K562 (cell line): Measurements from ENCODE around the gene NALCN. TPM values are rescaled to one million over a fixed set of nuclear protein-coding genes. Genes with fewer than 3 reads are reported as not detected.

Source experiments
- ATAC-seq: fragments of 200-7000 bp; cut with Tn5 transposase; 3 replicates; pipeline ENCODE4 v1.9.1; 2020; ENCODE audit warnings: moderate library complexity
- BruUV-seq: library from RNA; stranded (reverse); fragments of 400-500 nt; replicated peaks from 2 replicates; lab custom pipeline; 2021; lab: Mats Ljungman, UMichigan
- CTCF ChIA-PET: fragments of 300-600 bp; formaldehyde crosslinking; extraction: SDS; loops from one replicate; lab custom pipeline; 2021; ENCODE audit warnings: low intra/inter-chr PET ratio; lab: Yijun Ruan, JAX
- POLR2A ChIA-PET: fragments of 300-600, 350-650 bp; sonication (Branson Sonifier 250); formaldehyde crosslinking; extraction: SDS; loops from one replicate; lab custom pipeline; 2021; ENCODE audit warnings: antibody characterized with exemption, inconsistent platforms; lab: Yijun Ruan, JAX
- DNase-seq, 4 experiments: peaks; one replicate each; pipeline versions ENCODE4 v3.0.0 to v3.0.0-alpha.2; 2011 to 2018; ENCODE audit warnings: low spot score in 3 of 4, mixed read lengths in 3 of 4; ENCODE audit errors: extremely low read depth in 1 of 4
- FAIRE-seq: peaks from 2 replicates; lab custom pipeline; 2011; peaks lifted over from hg19 to GRCh38; lab: Jason Lieb, UNC
- H2AFZ ChIP-seq: 2 replicates; pipeline ENCODE4 v1.6.0; 2011; ENCODE audit warnings: low read depth, low read length, control low read depth, inconsistent platforms
- H3K27ac ChIP-seq: fragments of 200-600 bp; 3 replicates; pipeline ENCODE4 v1.8.0; 2011; ENCODE audit warnings: low read depth, mild to moderate bottlenecking, control low read depth, inconsistent platforms, low read length, moderate library complexity, mixed read lengths; ENCODE audit errors: extremely low read depth
- H3K27me3 ChIP-seq, 2 experiments: fragments of 300-600 bp in 1 of 2; 2 replicates in 1 of 2; 3 replicates in 1 of 2; pipeline versions ENCODE4 v1.6.0 to v1.8.0; 2011; ENCODE audit warnings: inconsistent platforms in 2 of 2, low read length in 2 of 2, mild to moderate bottlenecking in 1 of 2, mixed read lengths in 1 of 2, moderate library complexity in 1 of 2; ENCODE audit not compliant: control insufficient read depth in 2 of 2, insufficient read depth in 2 of 2
- H3K36me3 ChIP-seq: fragments of 300-600 bp; 3 replicates; pipeline ENCODE4 v1.8.0; 2011; ENCODE audit warnings: mild to moderate bottlenecking, low read length, inconsistent platforms; ENCODE audit not compliant: control insufficient read depth, insufficient read depth
- H3K4me1 ChIP-seq, 2 experiments: fragments of 200-600 bp in 1 of 2; replicated peaks in 1 of 2; 2 replicates in 1 of 2; 3 replicates in 1 of 2; pipeline versions ENCODE4 v1.5.1 to v1.8.0; 2011; ENCODE audit warnings: inconsistent platforms in 2 of 2, low read length in 2 of 2, mild to moderate bottlenecking in 1 of 2, mixed read lengths in 1 of 2, moderate library complexity in 1 of 2; ENCODE audit not compliant: control insufficient read depth in 2 of 2, insufficient read depth in 2 of 2
- H3K4me2 ChIP-seq: 2 replicates; pipeline ENCODE4 v1.6.1; 2011; ENCODE audit warnings: low read length, control low read depth, inconsistent platforms, mixed read lengths; ENCODE audit not compliant: insufficient read depth
- H3K4me3 ChIP-seq: fragments of 200-600 bp; sonication (generic), shearing (Covaris generic); 2 replicates; pipeline ENCODE4 v1.5.1; 2016; ENCODE audit warnings: control low read depth, inconsistent platforms
- H3K79me2 ChIP-seq: fragments of 200-600 bp; 3 replicates; pipeline ENCODE4 v1.8.0; 2011; ENCODE audit warnings: low read length, inconsistent platforms; ENCODE audit not compliant: control insufficient read depth, insufficient read depth
- H3K9ac ChIP-seq, 2 experiments: 2 replicates each; pipeline versions ENCODE4 v1.6.0 to v1.6.1; 2011; ENCODE audit warnings: low read depth in 2 of 2, low read length in 2 of 2, control low read depth in 1 of 2, inconsistent platforms in 1 of 2, mild to moderate bottlenecking in 1 of 2, mixed read lengths in 1 of 2; ENCODE audit not compliant: insufficient read depth in 1 of 2
- H3K9me1 ChIP-seq: one replicate; pipeline ENCODE4 v1.6.0; 2011; ENCODE audit warnings: inconsistent platforms, mild to moderate bottlenecking, low read length, moderate library complexity; ENCODE audit not compliant: control insufficient read depth, insufficient read depth
- H3K9me3 ChIP-seq: replicated peaks from 2 replicates; pipeline ENCODE4 v1.5.1; 2011; ENCODE audit warnings: low read depth, low read length, inconsistent platforms; ENCODE audit not compliant: control insufficient read depth, insufficient read depth
- H4K20me1 ChIP-seq: replicated peaks from 2 replicates; pipeline ENCODE4 v1.6.1; 2011; ENCODE audit warnings: low read length, inconsistent platforms, mixed read lengths; ENCODE audit not compliant: control insufficient read depth, insufficient read depth
- BRD4 ChIP-seq: fragments of 200-600 bp; sonication (generic); IDR thresholded peaks from 2 replicates; pipeline ENCODE4 v1.6.1; 2017; ENCODE audit warnings: inconsistent platforms
- SRSF9 ChIP-seq: fragments of 200-400 bp; formaldehyde crosslinking; IDR thresholded peaks from 2 replicates; pipeline ENCODE4 v1.6.1; 2017; ENCODE audit warnings: low read depth, low read length, borderline replicate concordance
- TCFL5 ChIP-seq: fragments of 250-450 bp; sonication (Bioruptor Pico); conservative IDR thresholded peaks from 2 replicates; pipeline ENCODE4 v1.6.1; 2021; ENCODE audit warnings: mild to moderate bottlenecking, moderate library complexity, matching md5 sums
- WGBS: fragments of 100-300 bp; shearing (Covaris generic); methylation state at CpG from one replicate; pipeline ENCODE4 v1.1.6; 2016; ENCODE audit warnings: low coverage, mixed read lengths; ENCODE audit not compliant: insufficient coverage; ENCODE audit errors: missing lambda C conversion rate; 5-methylcytosine and 5-hydroxymethylcytosine counted together
- in situ Hi-C: fragments of 300-500 bp; cut with MboI; formaldehyde crosslinking; loops from 4 replicates; pipeline ENCODE4 v1.15.0; 2018; ENCODE audit warnings: inconsistent platforms, mixed read lengths
- intact Hi-C: fragments of 100-400 bp; cut with micrococcal nuclease; formaldehyde crosslinking; loops from 2 replicates; pipeline ENCODE4 v1.14.2; 2022
- polyA plus RNA-seq, 8 experiments: library from polyadenylated mRNA; depleted of rRNA in 4 of 8; stranded (reverse) in 5 of 8; unstranded in 3 of 8; fragments of >200 nt; fragmentation: Nextera tagmentation in 2 of 8; fragmentation: Illumina TruSeq in 1 of 8; extraction: Ambion mirVana in 2 of 8; extraction: Trizol in 1 of 8; gene quantifications; 2 replicates each; pipeline versions ENCODE4 v1.2.1 to v1.2.3, GENCODE V29; 2011 to 2014; ENCODE audit warnings: inconsistent platforms in 1 of 8, missing spikeins in 1 of 8
- total RNA-seq, 7 experiments: library from RNA; depleted of rRNA in 6 of 7; stranded (reverse); fragments of >200 nt in 6 of 7; fragmentation: Illumina TruSeq in 2 of 7; extraction: Trizol in 2 of 7; gene quantifications; 2 replicates each; pipeline versions ENCODE4 v1.2.1 to v1.2.3, GENCODE V29; 2011 to 2021; ENCODE audit warnings: low replicate concordance in 1 of 7
- TF ChIP-seq, protein P1 (sequence below): sonication (generic); formaldehyde crosslinking; IDR thresholded peaks from 2 replicates; pipeline ENCODE4 v1.8.1; 2022; ENCODE audit warnings: missing genetic modification reagents
- TF ChIP-seq, protein P2 (sequence below), 2 experiments: fragments of 450-650 bp in 1 of 2; sonication (generic) in 1 of 2; formaldehyde crosslinking in 1 of 2; IDR thresholded peaks in 1 of 2; conservative IDR thresholded peaks in 1 of 2; 2 replicates each; pipeline versions ENCODE4 v1.6.1 to v1.8.1; 2016 to 2023; ENCODE audit warnings: mild to moderate bottlenecking in 2 of 2, moderate library complexity in 2 of 2, inconsistent platforms in 1 of 2, missing genetic modification reagents in 1 of 2

NALCN gene
- total and polyA plus RNA-seq, 9 of the 15 experiments (the other 6 are each of a cell fraction or from before 2014, with no cell fraction given), result not detected

DNA sequence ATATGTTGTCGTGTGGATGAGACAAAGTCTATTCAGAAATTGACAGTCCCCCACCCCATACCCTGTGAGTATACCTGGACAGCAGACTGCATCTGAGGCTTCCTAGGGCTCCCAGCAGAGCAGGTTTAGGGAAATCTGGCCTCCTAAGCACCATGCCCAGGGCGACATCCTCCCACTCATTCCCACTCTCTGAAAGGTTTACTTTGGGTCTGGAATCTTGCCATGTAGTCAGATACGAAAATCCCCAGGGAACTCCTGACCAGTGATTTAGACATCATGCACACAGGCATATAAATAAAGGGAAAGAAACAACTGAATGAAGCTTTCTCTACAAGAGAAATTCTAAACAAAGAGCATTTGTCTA, 717 bp upstream of the NALCN start:
- ATAC-seq, result no peak
- H3K27me3 ChIP-seq, result no peaks in the 10 kb centered on the region
- intact Hi-C loops, result no loop called here
- H3K79me2 ChIP-seq, result no peaks in the 10 kb centered on the region
- no peak overlapping the region for H3K27ac ChIP-seq
- H3K4me1 ChIP-seq, result no peaks in the 10 kb centered on the region
- H3K36me3 ChIP-seq, result no peaks in the 10 kb centered on the region
- no peak overlapping the region for H3K9ac ChIP-seq
- no peaks in the 10 kb centered on the region for H3K9me3 ChIP-seq
- no peak for TF ChIP-seq TCFL5 (CRISPR knock-in tag)
- TF ChIP-seq, all 486 proteins: peak for 0
- CTCF ChIA-PET, result no interaction called here
- Histone ChIP-seq H3K9me1 (no peaks in the 10 kb centered on the region), H2AFZ (no peak overlapping the region), H3K4me2 (no peak overlapping the region), H4K20me1 (no peaks in the 10 kb centered on the region), H3K4me3 (no peak overlapping the region)
- in situ Hi-C loops, result no loop called here
- no TSS peak for BruUV-seq
- DNase-seq (no peak), FAIRE-seq (no peak)
- POLR2A ChIA-PET, result no interaction called here
- WGBS, result 0% methylated on average over 3 of the region's 3 CpGs

DNA sequence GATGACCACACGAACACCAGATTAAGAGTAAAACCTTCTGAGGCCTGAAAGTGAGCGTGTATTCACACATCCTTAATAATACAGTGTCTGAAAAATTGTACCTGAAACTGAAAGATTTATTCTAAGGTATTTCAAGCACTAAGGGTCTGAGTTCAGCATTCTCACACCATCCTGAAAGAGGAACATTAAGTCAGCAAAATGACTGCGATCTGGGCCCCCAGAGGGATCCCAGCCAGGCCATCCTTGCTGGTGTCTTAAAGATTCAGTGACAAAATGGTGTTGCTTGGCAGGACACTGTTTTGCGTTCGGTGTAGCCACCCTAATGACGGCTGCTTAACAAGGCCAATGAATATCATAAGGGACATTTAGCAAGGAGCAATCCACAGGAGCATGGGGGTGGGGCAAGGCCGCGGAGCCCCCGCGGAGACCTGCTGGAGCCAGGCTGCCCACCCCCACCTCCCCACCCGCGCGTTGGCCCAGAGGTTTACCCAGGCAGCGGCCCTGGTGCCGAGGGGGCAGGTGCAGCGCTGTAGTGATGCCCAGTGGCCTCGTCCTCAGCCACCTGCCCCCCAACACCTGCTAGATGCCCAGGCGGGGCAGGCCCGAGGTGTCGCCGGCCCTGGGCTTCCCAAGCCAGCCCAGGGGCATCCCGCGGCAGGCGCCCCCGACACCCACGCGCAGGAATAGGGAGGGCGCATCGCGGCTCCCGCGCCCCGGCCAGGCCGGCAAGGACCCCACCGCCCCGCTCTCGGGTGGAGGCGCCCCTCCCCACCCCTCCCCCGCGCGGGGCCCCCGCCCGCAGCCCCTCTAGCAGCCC, 742 bp downstream of the NALCN start:
- in situ Hi-C loops (no loop called here), intact Hi-C loops (no loop called here)
- TF ChIP-seq, protein P1, sequence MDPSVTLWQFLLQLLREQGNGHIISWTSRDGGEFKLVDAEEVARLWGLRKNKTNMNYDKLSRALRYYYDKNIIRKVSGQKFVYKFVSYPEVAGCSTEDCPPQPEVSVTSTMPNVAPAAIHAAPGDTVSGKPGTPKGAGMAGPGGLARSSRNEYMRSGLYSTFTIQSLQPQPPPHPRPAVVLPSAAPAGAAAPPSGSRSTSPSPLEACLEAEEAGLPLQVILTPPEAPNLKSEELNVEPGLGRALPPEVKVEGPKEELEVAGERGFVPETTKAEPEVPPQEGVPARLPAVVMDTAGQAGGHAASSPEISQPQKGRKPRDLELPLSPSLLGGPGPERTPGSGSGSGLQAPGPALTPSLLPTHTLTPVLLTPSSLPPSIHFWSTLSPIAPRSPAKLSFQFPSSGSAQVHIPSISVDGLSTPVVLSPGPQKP (CRISPR knock-in tag), result no peak
- no peak for TF ChIP-seq SRSF9
- TF ChIP-seq BRD4, result no peak
- TF ChIP-seq, protein P2, sequence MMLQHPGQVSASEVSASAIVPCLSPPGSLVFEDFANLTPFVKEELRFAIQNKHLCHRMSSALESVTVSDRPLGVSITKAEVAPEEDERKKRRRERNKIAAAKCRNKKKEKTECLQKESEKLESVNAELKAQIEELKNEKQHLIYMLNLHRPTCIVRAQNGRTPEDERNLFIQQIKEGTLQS (IDR thresholded peaks at IDR 0.05), result no peak
- TF ChIP-seq, protein P2 (CRISPR knock-in tag; conservative IDR thresholded peaks at IDR 0.05), result no peak
- CTCF ChIA-PET, result no interaction called here
- DNase-seq (no peak), FAIRE-seq (no peak), ATAC-seq (no peak)
- Histone ChIP-seq H3K27me3 (no peaks in the 10 kb centered on the region), H3K4me1 (no peaks in the 10 kb centered on the region), H3K27ac (no peak overlapping the region), H3K79me2 (no peaks in the 10 kb centered on the region), H2AFZ (no peak overlapping the region), H3K9me3 (no peaks in the 10 kb centered on the region), H3K9ac (no peak overlapping the region), H4K20me1 (no peaks in the 10 kb centered on the region), H3K9me1 (no peaks in the 10 kb centered on the region), H3K4me3 (no peak overlapping the region), H3K4me2 (no peak overlapping the region), H3K36me3 (no peaks in the 10 kb centered on the region)
- no TSS peak for BruUV-seq
- WGBS, result 4% methylated on average over 12 of the region's 43 CpGs
- POLR2A ChIA-PET, result no interaction called here
